MM.1S (cell line): ENCODE data around the gene INSRR.

Experiments used
- DNase-seq: peaks from one replicate; pipeline ENCODE4 v3.0.0-alpha.2; 2015
- H2AFZ ChIP-seq: fragments of 300-600 bp; sonication (generic); 2 replicates; pipeline ENCODE4 v1.6.0; 2016; ENCODE audit warnings: antibody characterized with exemption, low read length
- H3F3A ChIP-seq: fragments of 300-600 bp; sonication (generic); 2 replicates; pipeline ENCODE4 v1.6.1; 2016; ENCODE audit warnings: mild to moderate bottlenecking, antibody characterized with exemption, low read length, moderate library complexity, mixed read lengths; ENCODE audit not compliant: insufficient read depth
- H3K27ac ChIP-seq: fragments of 300-600 bp; sonication (generic); 2 replicates; pipeline ENCODE4 v1.5.1; 2016; ENCODE audit warnings: mild to moderate bottlenecking, low read length
- H3K27me3 ChIP-seq: fragments of 300-600 bp; sonication (generic); replicated peaks from 2 replicates; pipeline ENCODE4 v1.6.0; 2016; ENCODE audit warnings: low read length; ENCODE audit not compliant: insufficient read depth
- H3K36me3 ChIP-seq: fragments of 300-600 bp; sonication (generic); replicated peaks from 2 replicates; pipeline ENCODE4 v1.6.1; 2016; ENCODE audit warnings: mild to moderate bottlenecking, low read length, mixed read lengths; ENCODE audit not compliant: insufficient read depth
- H3K4me1 ChIP-seq: fragments of 300-600 bp; sonication (generic); 2 replicates; pipeline ENCODE4 v1.6.1; 2016; ENCODE audit warnings: low read length, mixed read lengths
- H3K4me2 ChIP-seq: fragments of 300-600 bp; sonication (generic); 2 replicates; pipeline ENCODE4 v1.6.0; 2016; ENCODE audit warnings: low read depth, low read length
- H3K4me3 ChIP-seq: fragments of 300-600 bp; sonication (generic); 2 replicates; pipeline ENCODE4 v1.5.1; 2016; ENCODE audit warnings: low read length, mixed read lengths
- H3K79me2 ChIP-seq: fragments of 300-600 bp; sonication (generic); 2 replicates; pipeline ENCODE4 v1.6.1; 2016; ENCODE audit warnings: mixed run types, low read length, mixed read lengths
- H3K9ac ChIP-seq: fragments of 300-600 bp; sonication (generic); 2 replicates; pipeline ENCODE4 v1.6.1; 2016; ENCODE audit warnings: low read length, mixed read lengths
- H3K9me2 ChIP-seq: fragments of 300-600 bp; sonication (generic); replicated peaks from 2 replicates; pipeline ENCODE4 v1.6.1; 2016; ENCODE audit warnings: mild to moderate bottlenecking, low read length, mixed read lengths; ENCODE audit not compliant: insufficient read depth
- H3K9me3 ChIP-seq: fragments of 300-600 bp; sonication (generic); replicated peaks from 2 replicates; pipeline ENCODE4 v1.6.1; 2016; ENCODE audit warnings: mild to moderate bottlenecking, low read length, mixed read lengths; ENCODE audit not compliant: insufficient read depth
- H4K20me1 ChIP-seq: fragments of 300-600 bp; sonication (generic); 2 replicates; pipeline ENCODE4 v1.6.1; 2016; ENCODE audit warnings: mild to moderate bottlenecking, low read length, moderate library complexity, mixed read lengths; ENCODE audit not compliant: insufficient read depth
- CTCF ChIP-seq: fragments of 300-600 bp; sonication (generic); IDR thresholded peaks from 2 replicates; pipeline ENCODE4 v1.5.1; 2016; ENCODE audit warnings: antibody characterized with exemption, low read length, mixed read lengths
- EZH2 ChIP-seq: fragments of 300-600 bp; sonication (generic); optimal IDR thresholded peaks from 2 replicates; pipeline ENCODE3; 2017; ENCODE audit warnings: low read depth, mild to moderate bottlenecking, antibody characterized with exemption, low read length, mixed read lengths
- EZH2phosphoT487 ChIP-seq: fragments of 300-600 bp; sonication (generic); IDR thresholded peaks from 2 replicates; pipeline ENCODE4 v1.6.1; 2018; ENCODE audit warnings: antibody characterized with exemption, low read length

The INSRR gene

GRCh38 chr1:156805766-156806511, 53.0 kb downstream of the INSRR start:
- no peak overlapping the region for H3K4me2 ChIP-seq
- H3K9me2 ChIP-seq = no peaks in the 10 kb centered on the region
- H3K4me1 ChIP-seq = peaks cover 14% of the 10 kb centered on the region
- H3K27me3 ChIP-seq = no peaks in the 10 kb centered on the region
- no peaks in the 10 kb centered on the region for H3K79me2 ChIP-seq
- no peak overlapping the region for H3K4me3 ChIP-seq
- H3K36me3 ChIP-seq = no peaks in the 10 kb centered on the region
- H2AFZ ChIP-seq = no peak overlapping the region
- no peaks in the 10 kb centered on the region for H4K20me1 ChIP-seq
- H3K9me3 ChIP-seq = no peaks in the 10 kb centered on the region
- no peak for DNase-seq
- H3K9ac ChIP-seq = no peak overlapping the region
- TF ChIP-seq CTCF (no peak), EZH2 (no peak), EZH2phosphoT487 (no peak)
- H3F3A ChIP-seq = no peaks in the 10 kb centered on the region
- H3K27ac ChIP-seq = no peak overlapping the region

- Histone ChIP-seq H3K79me2 (no peaks in the 10 kb centered on the region), H3K9me2 (no peaks in the 10 kb centered on the region), H3K27me3 (no peaks in the 10 kb centered on the region), H2AFZ (no peak overlapping the region), H3K4me2 (no peak overlapping the region), H3K9ac (no peak overlapping the region), H3K9me3 (no peaks in the 10 kb centered on the region), H3F3A (no peaks in the 10 kb centered on the region), H4K20me1 (no peaks in the 10 kb centered on the region), H3K4me3 (no peak overlapping the region), H3K4me1 (peaks cover 14% of the 10 kb centered on the region), H3K27ac (no peak overlapping the region), H3K36me3 (no peaks in the 10 kb centered on the region; the same call in 1 of the 2 replicates)
- TF ChIP-seq EZH2 = no peak
- TF ChIP-seq EZH2phosphoT487 = no peak
- no peak for TF ChIP-seq CTCF
- DNase-seq = no peak
These were observed 54.2 kb downstream of the INSRR start for GRCh38 chr1:156804572-156805243.

- Histone ChIP-seq H3K9me3 (no peaks in the 10 kb centered on the region), H2AFZ (no peak overlapping the region), H3K9ac (no peak overlapping the region), H3K79me2 (no peaks in the 10 kb centered on the region), H3K4me1 (peaks cover 14% of the 10 kb centered on the region), H3K27me3 (no peaks in the 10 kb centered on the region), H3K36me3 (no peaks in the 10 kb centered on the region; the same call in 1 of the 2 replicates), H3K9me2 (no peaks in the 10 kb centered on the region), H3F3A (no peaks in the 10 kb centered on the region), H3K27ac (no peak overlapping the region), H3K4me3 (no peak overlapping the region), H4K20me1 (no peaks in the 10 kb centered on the region), H3K4me2 (no peak overlapping the region)
- no peak for DNase-seq
- TF ChIP-seq EZH2phosphoT487 (no peak), EZH2 (no peak), CTCF (no peak)
These were observed 54.9 kb downstream of the INSRR start for GRCh38 chr1:156804026-156804425.
